ENCODE data around the gene TRMT44. TPM values are rescaled to one million over a fixed set of nuclear protein-coding genes. Genes with fewer than 3 reads are reported as not detected.

Gene TRMT44
- total and polyA plus RNA-seq, 2 of the 13 experiments (the other 11 are each of a cell fraction or from before 2014, with no cell fraction given) = 5.8 to 8.6 TPM

DNA sequence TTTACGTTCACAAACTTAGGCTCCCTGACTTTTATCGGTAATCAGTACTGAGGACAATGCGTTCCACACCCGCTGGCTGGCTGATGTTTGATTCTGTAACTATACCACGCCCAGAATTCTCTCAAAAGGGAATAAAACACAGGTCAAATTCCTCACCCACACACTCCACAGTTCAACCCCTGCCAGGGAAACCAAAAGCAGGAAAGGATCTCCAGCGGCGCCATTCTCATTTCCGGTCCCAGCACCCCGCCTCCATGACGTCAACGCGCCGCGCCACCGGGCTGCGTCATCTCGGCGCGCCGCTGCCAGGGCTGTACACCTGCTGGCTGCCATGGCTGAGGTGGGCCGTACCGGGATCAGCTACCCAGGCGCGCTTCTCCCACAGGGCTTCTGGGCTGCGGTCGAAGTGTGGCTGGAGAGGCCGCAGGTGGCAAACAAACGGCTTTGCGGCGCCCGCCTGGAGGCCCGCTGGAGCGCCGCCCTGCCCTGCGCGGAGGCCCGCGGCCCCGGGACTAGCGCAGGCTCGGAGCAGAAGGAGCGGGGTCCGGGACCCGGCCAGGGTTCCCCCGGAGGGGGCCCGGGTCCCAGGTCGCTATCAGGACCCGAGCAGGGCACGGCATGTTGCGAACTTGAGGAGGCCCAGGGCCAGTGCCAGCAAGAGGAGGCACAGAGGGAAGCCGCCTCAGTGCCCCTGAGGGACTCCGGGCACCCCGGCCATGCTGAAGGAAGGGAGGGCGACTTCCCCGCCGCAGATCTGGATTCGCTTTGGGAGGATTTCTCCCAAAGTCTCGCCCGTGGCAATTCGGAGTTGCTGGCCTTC lies at the start of gene TRMT44, which contains the start of gene ACOX3 (continued):
- TF ChIP-seq, protein P1, sequence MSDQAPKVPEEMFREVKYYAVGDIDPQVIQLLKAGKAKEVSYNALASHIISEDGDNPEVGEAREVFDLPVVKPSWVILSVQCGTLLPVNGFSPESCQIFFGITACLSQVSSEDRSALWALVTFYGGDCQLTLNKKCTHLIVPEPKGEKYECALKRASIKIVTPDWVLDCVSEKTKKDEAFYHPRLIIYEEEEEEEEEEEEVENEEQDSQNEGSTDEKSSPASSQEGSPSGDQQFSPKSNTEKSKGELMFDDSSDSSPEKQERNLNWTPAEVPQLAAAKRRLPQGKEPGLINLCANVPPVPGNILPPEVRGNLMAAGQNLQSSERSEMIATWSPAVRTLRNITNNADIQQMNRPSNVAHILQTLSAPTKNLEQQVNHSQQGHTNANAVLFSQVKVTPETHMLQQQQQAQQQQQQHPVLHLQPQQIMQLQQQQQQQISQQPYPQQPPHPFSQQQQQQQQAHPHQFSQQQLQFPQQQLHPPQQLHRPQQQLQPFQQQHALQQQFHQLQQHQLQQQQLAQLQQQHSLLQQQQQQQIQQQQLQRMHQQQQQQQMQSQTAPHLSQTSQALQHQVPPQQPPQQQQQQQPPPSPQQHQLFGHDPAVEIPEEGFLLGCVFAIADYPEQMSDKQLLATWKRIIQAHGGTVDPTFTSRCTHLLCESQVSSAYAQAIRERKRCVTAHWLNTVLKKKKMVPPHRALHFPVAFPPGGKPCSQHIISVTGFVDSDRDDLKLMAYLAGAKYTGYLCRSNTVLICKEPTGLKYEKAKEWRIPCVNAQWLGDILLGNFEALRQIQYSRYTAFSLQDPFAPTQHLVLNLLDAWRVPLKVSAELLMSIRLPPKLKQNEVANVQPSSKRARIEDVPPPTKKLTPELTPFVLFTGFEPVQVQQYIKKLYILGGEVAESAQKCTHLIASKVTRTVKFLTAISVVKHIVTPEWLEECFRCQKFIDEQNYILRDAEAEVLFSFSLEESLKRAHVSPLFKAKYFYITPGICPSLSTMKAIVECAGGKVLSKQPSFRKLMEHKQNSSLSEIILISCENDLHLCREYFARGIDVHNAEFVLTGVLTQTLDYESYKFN (CRISPR knock-in tag; conservative IDR thresholded peaks at IDR 0.05) = 0 out of 2 replicates have a peak, but pooled peaks have one; percentile 38
- TF ChIP-seq ZNF776 (CRISPR knock-in tag; IDR thresholded peaks at IDR 0.05) (0 out of 2 replicates have a peak, but pooled peaks have one; percentile 75), ZNF782 (CRISPR knock-in tag; IDR thresholded peaks at IDR 0.05; ENCODE audit: borderline replicate concordance) (peak; percentile 79; the same call in 1 of the 2 replicates), ZNF367 (CRISPR knock-in tag; IDR thresholded peaks at IDR 0.05; ENCODE audit: borderline replicate concordance) (no peak), ZFYVE20 (CRISPR knock-in tag; IDR thresholded peaks at IDR 0.05; ENCODE audit: borderline replicate concordance, low read depth) (no peak), ZNF770 (CRISPR knock-in tag; IDR thresholded peaks at IDR 0.05) (no peak), BRD4 (CRISPR knock-in tag; IDR thresholded peaks at IDR 0.05) (no peak; the same call in 1 of the 2 replicates), ZNF496 (CRISPR knock-in tag; IDR thresholded peaks at IDR 0.05; ENCODE audit: insufficient replicate concordance) (no peak), ZNF441 (CRISPR knock-in tag; IDR thresholded peaks at IDR 0.05; ENCODE audit: borderline replicate concordance) (peak; percentile 64; the same call in 1 of the 2 replicates), KLF6 (CRISPR knock-in tag; IDR thresholded peaks at IDR 0.05) (no peak; the same call in 1 of the 2 replicates), SATB2 (CRISPR knock-in tag; IDR thresholded peaks at IDR 0.05) (no peak), ZNF232 (CRISPR knock-in tag; IDR thresholded peaks at IDR 0.05; ENCODE audit: borderline replicate concordance) (peak; percentile 61; the same call in 1 of the 2 replicates), MXD3 (CRISPR knock-in tag; IDR thresholded peaks at IDR 0.05) (peak; percentile 76), THAP11 (CRISPR knock-in tag; IDR thresholded peaks at IDR 0.05) (peak; percentile 95), SP1 (IDR thresholded peaks at IDR 0.05) (no peak), SP1 (CRISPR knock-in tag; IDR thresholded peaks at IDR 0.05) (peak; percentile 98), ZNF256 (CRISPR knock-in tag; conservative IDR thresholded peaks at IDR 0.05) (no peak), RFX5 (IDR thresholded peaks at IDR 0.05; ENCODE audit: low read depth, low read length) (peak; percentile 50; the same call in 1 of the 2 replicates), SIX4 (CRISPR knock-in tag; IDR thresholded peaks at IDR 0.05) (0 out of 2 replicates have a peak, but pooled peaks have one; percentile 51)
- TF ChIP-seq, protein P2, sequence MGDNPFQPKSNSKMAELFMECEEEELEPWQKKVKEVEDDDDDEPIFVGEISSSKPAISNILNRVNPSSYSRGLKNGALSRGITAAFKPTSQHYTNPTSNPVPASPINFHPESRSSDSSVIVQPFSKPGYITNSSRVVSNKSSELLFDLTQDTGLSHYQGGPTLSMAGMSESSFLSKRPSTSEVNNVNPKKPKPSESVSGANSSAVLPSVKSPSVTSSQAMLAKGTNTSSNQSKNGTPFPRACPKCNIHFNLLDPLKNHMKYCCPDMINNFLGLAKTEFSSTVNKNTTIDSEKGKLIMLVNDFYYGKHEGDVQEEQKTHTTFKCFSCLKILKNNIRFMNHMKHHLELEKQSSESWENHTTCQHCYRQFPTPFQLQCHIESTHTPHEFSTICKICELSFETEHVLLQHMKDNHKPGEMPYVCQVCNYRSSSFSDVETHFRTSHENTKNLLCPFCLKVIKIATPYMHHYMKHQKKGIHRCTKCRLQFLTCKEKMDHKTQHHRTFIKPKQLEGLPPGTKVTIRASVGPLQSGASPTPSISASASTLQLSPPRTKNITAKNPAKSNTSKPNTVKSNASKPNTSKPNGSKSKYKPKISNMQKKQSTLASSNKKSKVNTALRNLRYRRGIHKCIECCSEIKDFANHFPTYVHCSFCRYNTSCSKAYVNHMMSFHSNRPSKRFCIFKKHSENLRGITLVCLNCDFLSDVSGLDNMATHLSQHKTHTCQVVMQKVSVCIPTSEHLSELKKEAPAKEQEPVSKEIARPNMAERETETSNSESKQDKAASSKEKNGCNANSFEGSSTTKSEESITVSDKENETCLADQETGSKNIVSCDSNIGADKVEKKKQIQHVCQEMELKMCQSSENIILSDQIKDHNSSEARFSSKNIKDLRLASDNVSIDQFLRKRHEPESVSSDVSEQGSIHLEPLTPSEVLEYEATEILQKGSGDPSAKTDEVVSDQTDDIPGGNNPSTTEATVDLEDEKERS (CRISPR knock-in tag; IDR thresholded peaks at IDR 0.05) = no peak
